Ishikawa (cell line): ENCODE results near the gene ERBIN.

ENCODE experiments used
- CEBPB ChIP-seq: IDR thresholded peaks from 2 replicates; pipeline ENCODE4 v1.6.1; 2012
- CREB1 ChIP-seq: IDR thresholded peaks from 2 replicates; pipeline ENCODE4 v1.6.1; 2012; ENCODE audit warnings: low read depth
- EGR1 ChIP-seq: IDR thresholded peaks from 2 replicates; pipeline ENCODE4 v1.6.1; 2012
- EP300 ChIP-seq: IDR thresholded peaks from 2 replicates; pipeline ENCODE4 v1.6.1; 2012; ENCODE audit warnings: borderline replicate concordance
- FOXM1 ChIP-seq: IDR thresholded peaks from 2 replicates; pipeline ENCODE4 v1.6.1; 2012; ENCODE audit warnings: low read depth, borderline replicate concordance
- MAX ChIP-seq: IDR thresholded peaks from 2 replicates; pipeline ENCODE4 v1.6.1; 2012
- NFIC ChIP-seq: IDR thresholded peaks from 2 replicates; pipeline ENCODE4 v1.6.1; 2012
- RAD21 ChIP-seq: IDR thresholded peaks from 2 replicates; pipeline ENCODE4 v1.6.1; 2012; ENCODE audit warnings: low read depth
- REST ChIP-seq: IDR thresholded peaks from 2 replicates; pipeline ENCODE4 v1.6.1; 2012; ENCODE audit warnings: low read depth, mild to moderate bottlenecking
- TAF1 ChIP-seq: IDR thresholded peaks from 2 replicates; pipeline ENCODE4 v1.6.1; 2012; ENCODE audit warnings: low read depth, mild to moderate bottlenecking
- TCF12 ChIP-seq: IDR thresholded peaks from 2 replicates; pipeline ENCODE4 v1.6.1; 2012; ENCODE audit warnings: low read depth
- TEAD4 ChIP-seq: IDR thresholded peaks from 2 replicates; pipeline ENCODE4 v1.6.1; 2012
- USF1 ChIP-seq: IDR thresholded peaks from 2 replicates; pipeline ENCODE4 v1.6.1; 2012
- YY1 ChIP-seq: IDR thresholded peaks from 2 replicates; pipeline ENCODE4 v1.6.1; 2012; ENCODE audit warnings: low read depth
- ZBTB7A ChIP-seq: IDR thresholded peaks from 2 replicates; pipeline ENCODE4 v1.6.1; 2012; ENCODE audit warnings: low read depth

ERBIN gene

GRCh38 chr5:66004216-66004615, 77.8 kb downstream of the ERBIN start:
- TF ChIP-seq TEAD4 (no peak), EGR1 (no peak), ZBTB7A (no peak), YY1 (no peak), RAD21 (no peak), EP300 (no peak), CEBPB (no peak), TAF1 (no peak), TCF12 (no peak), MAX (no peak), FOXM1 (no peak), USF1 (no peak), REST (no peak), NFIC (no peak), CREB1 (no peak)

GRCh38 chr5:66009277-66009676, 82.9 kb downstream of the ERBIN start:
- TF ChIP-seq USF1 = no peak
- no peak for TF ChIP-seq NFIC
- TF ChIP-seq ZBTB7A = no peak
- TF ChIP-seq REST = no peak
- no peak for TF ChIP-seq YY1
- TF ChIP-seq RAD21 = no peak
- no peak for TF ChIP-seq FOXM1
- no peak for TF ChIP-seq EGR1

- TF ChIP-seq EGR1 (no peak), TCF12 (no peak), TEAD4 (no peak), FOXM1 (no peak), USF1 (no peak), RAD21 (no peak), REST (no peak), TAF1 (no peak), CEBPB (no peak), EP300 (no peak), MAX (no peak), YY1 (no peak), NFIC (no peak), ZBTB7A (no peak), CREB1 (no peak)
These were observed 84.1 kb downstream of the ERBIN start for GRCh38 chr5:66010476-66010875.

- TF ChIP-seq TEAD4 = no peak
- no peak for TF ChIP-seq FOXM1
- TF ChIP-seq CEBPB = no peak
- no peak for TF ChIP-seq TCF12
- no peak for TF ChIP-seq RAD21
- no peak for TF ChIP-seq YY1
- no peak for TF ChIP-seq EGR1
- no peak for TF ChIP-seq MAX
- TF ChIP-seq REST = no peak
- TF ChIP-seq ZBTB7A = no peak
- no peak for TF ChIP-seq EP300
- TF ChIP-seq CREB1 = no peak
These were observed 85.9 kb downstream of the ERBIN start for GRCh38 chr5:66012271-66012670.
